Stimulated activated CD4-positive, alpha-beta T cell treated with anti-CD3 and anti-CD28 coated beads, Interleukin-2, amount 100 ng/mL, for 48 hours (primary cell): Measurements from ENCODE around the gene ELOVL7.

Experiments used
- DNase-seq, 2 donors: peaks; one replicate each; pipeline ENCODE4 v3.0.0-alpha.2; 2020

The ELOVL7 gene

DNA sequence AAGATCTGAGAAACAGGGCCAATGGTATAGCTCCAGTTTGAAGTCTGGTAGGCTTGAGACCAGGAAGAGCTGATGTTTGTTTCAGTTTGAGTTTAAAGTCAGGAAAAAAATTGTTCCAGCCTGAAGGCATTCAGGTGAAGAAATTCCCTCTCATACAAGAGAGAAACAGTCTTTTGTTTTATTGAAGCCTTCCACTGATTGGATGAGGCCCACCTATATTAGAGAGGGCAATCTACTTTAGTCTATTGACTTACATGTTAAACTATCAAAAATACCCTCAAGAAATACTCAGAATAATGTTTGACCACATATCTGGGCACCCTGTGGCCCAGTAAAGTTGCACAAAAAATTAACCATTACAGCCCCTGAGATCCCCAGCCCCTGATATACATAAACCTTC, 138.9 kb downstream of the ELOVL7 start:
- no peak for DNase-seq

DNA sequence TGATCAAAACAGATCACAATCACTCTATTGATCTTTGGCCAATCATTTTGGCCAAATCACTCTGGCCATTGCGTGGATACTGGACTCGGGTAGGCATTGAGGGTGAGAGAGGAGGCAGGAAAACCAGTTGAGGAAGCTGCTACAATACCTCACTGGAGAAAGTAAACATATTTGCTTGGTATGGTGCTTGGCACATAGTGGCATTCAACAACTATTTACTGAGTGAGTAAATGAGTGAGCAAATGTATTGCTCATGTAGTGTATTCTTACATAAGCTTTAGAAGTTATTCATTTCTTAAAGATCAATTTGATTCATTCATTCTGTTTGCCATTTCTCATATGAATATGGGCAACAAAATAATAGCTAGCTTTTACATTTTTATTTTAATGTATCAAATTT, 140.1 kb downstream of the ELOVL7 start:
- DNase-seq: no peak
